GM23248 (cell line): ENCODE data around the gene LRRC3. TPM values are rescaled to one million over a fixed set of nuclear protein-coding genes. Genes with fewer than 3 reads are reported as not detected.

ENCODE experiments used
- DNase-seq: peaks from one replicate; pipeline ENCODE4 v3.0.0-alpha.2; 2015
- H2AFZ ChIP-seq: fragments of 200-600 bp; sonication (generic); 2 replicates; pipeline ENCODE4 v1.6.1; 2016; ENCODE audit warnings: antibody characterized with exemption
- H3F3A ChIP-seq: fragments of 200-600 bp; sonication (generic); 2 replicates; pipeline ENCODE4 v1.6.1; 2016; ENCODE audit warnings: mild to moderate bottlenecking, antibody characterized with exemption, mixed run types; ENCODE audit not compliant: insufficient read depth
- H3K27ac ChIP-seq: fragments of 200-600 bp; sonication (generic); 2 replicates; pipeline ENCODE4 v1.5.1; 2016; ENCODE audit warnings: mild to moderate bottlenecking
- H3K27me3 ChIP-seq: fragments of 200-600 bp; sonication (generic); replicated peaks from 2 replicates; pipeline ENCODE4 v1.6.1; 2016; ENCODE audit warnings: mild to moderate bottlenecking; ENCODE audit not compliant: insufficient read depth
- H3K36me3 ChIP-seq: fragments of 200-600 bp; sonication (generic); 2 replicates; pipeline ENCODE4 v1.6.1; 2016; ENCODE audit warnings: low read depth, mild to moderate bottlenecking
- H3K4me1 ChIP-seq: fragments of 200-600 bp; sonication (generic); 2 replicates; pipeline ENCODE4 v1.6.1; 2016; ENCODE audit warnings: mild to moderate bottlenecking; ENCODE audit not compliant: insufficient read depth
- H3K4me2 ChIP-seq: fragments of 200-600 bp; sonication (generic); one replicate; pipeline ENCODE4 v1.6.1; 2016; ENCODE audit warnings: mild to moderate bottlenecking; ENCODE audit not compliant: unreplicated experiment
- H3K4me3 ChIP-seq: fragments of 200-600 bp; sonication (generic); 2 replicates; pipeline ENCODE4 v1.5.1; 2016; ENCODE audit warnings: mild to moderate bottlenecking
- H3K79me2 ChIP-seq: fragments of 200-600 bp; sonication (generic); 2 replicates; pipeline ENCODE4 v1.6.1; 2016; ENCODE audit warnings: mild to moderate bottlenecking; ENCODE audit not compliant: insufficient read depth
- H3K9ac ChIP-seq: fragments of 200-600 bp; sonication (generic); 2 replicates; pipeline ENCODE4 v1.6.1; 2016; ENCODE audit warnings: mild to moderate bottlenecking
- H3K9me2 ChIP-seq: fragments of 200-600 bp; sonication (generic); 2 replicates; pipeline ENCODE4 v1.6.1; 2016; ENCODE audit warnings: mixed run types, mild to moderate bottlenecking, moderate library complexity; ENCODE audit not compliant: insufficient read depth
- H3K9me3 ChIP-seq: fragments of 200-600 bp; sonication (generic); one replicate; pipeline ENCODE4 v1.6.1; 2017; ENCODE audit warnings: low read depth
- H4K20me1 ChIP-seq: fragments of 200-600 bp; sonication (generic); 2 replicates; pipeline ENCODE4 v1.6.0; 2016; ENCODE audit not compliant: insufficient read depth
- EZH2 ChIP-seq: fragments of 200-600 bp; sonication (generic); IDR thresholded peaks from 2 replicates; pipeline ENCODE4 v1.6.1; 2018; ENCODE audit warnings: antibody characterized with exemption, mild to moderate bottlenecking; ENCODE audit not compliant: insufficient read depth, poor library complexity, severe bottlenecking
- EZH2phosphoT487 ChIP-seq: fragments of 200-600 bp; sonication (generic); IDR thresholded peaks from 2 replicates; pipeline ENCODE4 v1.6.1; 2018; ENCODE audit warnings: antibody characterized with exemption, moderate library complexity, mild to moderate bottlenecking, low read depth; ENCODE audit not compliant: insufficient read depth
- WGBS, 2 experiments: methylation state at CpG; one replicate each; pipeline ENCODE4 v1.1.6; 2015 to 2017; ENCODE audit warnings: low lambda C conversion rate in 2 of 2, low coverage in 1 of 2; ENCODE audit errors: missing lambda C conversion rate in 2 of 2; 5-methylcytosine and 5-hydroxymethylcytosine counted together
- in situ Hi-C: fragments of 300-500 bp; cut with MboI; formaldehyde crosslinking; loops from 2 replicates; pipeline ENCODE4 v1.15.0; 2020
- polyA plus RNA-seq: library from polyadenylated mRNA; unstranded; fragments of >200 nt; fragmentation: Nextera tagmentation; extraction: Ambion mirVana; gene quantifications from 2 replicates; pipeline ENCODE4 v1.2.1, GENCODE V29; 2016
- total RNA-seq: library from RNA; depleted of rRNA; stranded (reverse); fragments of >200 nt; shearing (Covaris generic); gene quantifications from 2 replicates; pipeline ENCODE4 v1.2.3, GENCODE V29; 2014

The LRRC3 gene
- total and polyA plus RNA-seq, 2 experiments from 2014 or later: 0.29 to 0.32 TPM

- no peak overlapping the region for H3K9ac ChIP-seq
- H3K27ac ChIP-seq: no peak overlapping the region
- no peak overlapping the region for H3K4me2 ChIP-seq
- H3K9me3 ChIP-seq: no peaks in the 10 kb centered on the region
- H3K9me2 ChIP-seq: no peaks in the 10 kb centered on the region
- in situ Hi-C loops: no loop called here
- H3K27me3 ChIP-seq: peaks cover 3% of the 10 kb centered on the region; the same call in 1 of the 2 replicates
- H3F3A ChIP-seq: no peaks in the 10 kb centered on the region
- H3K4me3 ChIP-seq: no peak overlapping the region
- H3K4me1 ChIP-seq: no peaks in the 10 kb centered on the region
- no peak overlapping the region for H2AFZ ChIP-seq
- no peak for TF ChIP-seq EZH2phosphoT487
- TF ChIP-seq EZH2: no peak
- 65 to 67% methylated on average over 9 of the region's 9 CpGs for WGBS, 2 experiments
- H3K36me3 ChIP-seq: no peaks in the 10 kb centered on the region
- DNase-seq: no peak
- H3K79me2 ChIP-seq: no peaks in the 10 kb centered on the region
- no peaks in the 10 kb centered on the region for H4K20me1 ChIP-seq
Measured at GRCh38 chr21:44492567-44493385, 37.5 kb downstream of the LRRC3 start.

- Histone ChIP-seq H3K4me1 (no peaks in the 10 kb centered on the region), H3K9me2 (no peaks in the 10 kb centered on the region), H3K4me2 (no peak overlapping the region), H3K36me3 (no peaks in the 10 kb centered on the region), H3K9me3 (no peaks in the 10 kb centered on the region), H3K4me3 (no peak overlapping the region), H3K27ac (no peak overlapping the region), H2AFZ (no peak overlapping the region), H3K9ac (no peak overlapping the region), H4K20me1 (no peaks in the 10 kb centered on the region), H3F3A (no peaks in the 10 kb centered on the region), H3K27me3 (peaks cover 9% of the 10 kb centered on the region), H3K79me2 (no peaks in the 10 kb centered on the region)
- in situ Hi-C loops: no loop called here
- TF ChIP-seq EZH2phosphoT487 (no peak), EZH2 (no peak)
- WGBS, 2 experiments: 66 to 70% methylated on average over 17 of the region's 17 CpGs
- DNase-seq: no peak
Measured at GRCh38 chr21:44494418-44494817, 39.1 kb downstream of the LRRC3 start.

GRCh38 chr21:44494956-44495355, 39.6 kb downstream of the LRRC3 start:
- no peaks in the 10 kb centered on the region for H3K9me2 ChIP-seq
- peaks cover 9% of the 10 kb centered on the region for H3K27me3 ChIP-seq
- in situ Hi-C loops: no loop called here
- no peaks in the 10 kb centered on the region for H3K9me3 ChIP-seq
- WGBS, 2 experiments: 59 to 61% methylated on average over 13 of the region's 13 CpGs
- H3K79me2 ChIP-seq: no peaks in the 10 kb centered on the region
- no peak overlapping the region for H3K4me3 ChIP-seq
- H2AFZ ChIP-seq: no peak overlapping the region
- H3K36me3 ChIP-seq: no peaks in the 10 kb centered on the region
- H3K4me1 ChIP-seq: no peaks in the 10 kb centered on the region
- no peaks in the 10 kb centered on the region for H3F3A ChIP-seq
- H3K9ac ChIP-seq: no peak overlapping the region
- no peak overlapping the region for H3K4me2 ChIP-seq
- TF ChIP-seq EZH2phosphoT487: no peak
- no peak for TF ChIP-seq EZH2
- no peaks in the 10 kb centered on the region for H4K20me1 ChIP-seq
- no peak for DNase-seq
- no peak overlapping the region for H3K27ac ChIP-seq

GRCh38 chr21:44495611-44496563, 40.6 kb downstream of the LRRC3 start:
- Histone ChIP-seq H4K20me1 (no peaks in the 10 kb centered on the region), H3K79me2 (no peaks in the 10 kb centered on the region), H3K4me2 (no peak overlapping the region), H3F3A (no peaks in the 10 kb centered on the region), H2AFZ (no peak overlapping the region), H3K36me3 (no peaks in the 10 kb centered on the region), H3K4me1 (no peaks in the 10 kb centered on the region), H3K9ac (no peak overlapping the region), H3K27me3 (peaks cover 12% of the 10 kb centered on the region), H3K9me2 (no peaks in the 10 kb centered on the region), H3K27ac (no peak overlapping the region), H3K4me3 (no peak overlapping the region), H3K9me3 (no peaks in the 10 kb centered on the region)
- DNase-seq: no peak
- 60 to 62% methylated on average over 16 of the region's 16 CpGs for WGBS, 2 experiments
- TF ChIP-seq EZH2phosphoT487 (no peak), EZH2 (no peak)
- in situ Hi-C loops: no loop called here
